Tracheal epithelial cell (primary cell): Measurements from ENCODE around the gene GOLGA5. TPM values are rescaled to one million over a fixed set of nuclear protein-coding genes. Genes with fewer than 3 reads are reported as not detected.

Experiments used
- total RNA-seq: library from RNA; depleted of rRNA; stranded (reverse); fragments of >200 nt; gene quantifications from 2 replicates; pipeline ENCODE4 v1.2.1, GENCODE V29; 2014

The GOLGA5 gene
- total RNA-seq: 41.7 and 47.5 TPM in 2 replicates

GRCh38 chr14:92793709-92794546, at the start of gene GOLGA5:
Gene GOLGA5 (plus strand): TSS chr14:92794305. CDS start chr14:92797438, 3,133 bp downstream.

GRCh38 chr14:92748259-92749016, 45.7 kb upstream of the GOLGA5 start, which contains the start of gene LGMN:
Gene LGMN (minus strand): TSS chr14:92748627. CDS start chr14:92732786, 15,841 bp downstream.

Other genes with a start within 250 kb of the GOLGA5 start
- gene LGMN, start 45.7 kb upstream of the GOLGA5 start, total RNA-seq: 28.3 and 40.5 TPM in 2 replicates
- not detected in 2 replicates for gene CHGA, start 128.8 kb downstream of the GOLGA5 start, total RNA-seq